Nephron (organoid): ENCODE results near the gene DUS2.

Source experiments
- H3K27ac Mint-ChIP-seq, 3 experiments: 2 replicates each; pipeline ENCODE4 v1.8.0; 2020; ENCODE audit warnings: mixed read lengths in 3 of 3, mild to moderate bottlenecking in 2 of 3, moderate library complexity in 1 of 3
- H3K27me3 Mint-ChIP-seq: 2 replicates; pipeline ENCODE4 v1.8.0; 2021; ENCODE audit warnings: low read depth, mild to moderate bottlenecking, moderate library complexity, mixed read lengths
- H3K36me3 Mint-ChIP-seq: 2 replicates; pipeline ENCODE4 v1.8.0; 2020; ENCODE audit warnings: low read depth, mixed read lengths
- H3K4me1 Mint-ChIP-seq: 2 replicates; pipeline ENCODE4 v1.8.0; 2020; ENCODE audit warnings: mixed read lengths
- H3K4me3 Mint-ChIP-seq, 3 experiments: 2 replicates each; pipeline ENCODE4 v1.8.0; 2020; ENCODE audit warnings: mild to moderate bottlenecking in 3 of 3, mixed read lengths in 3 of 3, moderate library complexity in 2 of 3
- H3K9me3 Mint-ChIP-seq: 2 replicates; pipeline ENCODE4 v1.8.0; 2020; ENCODE audit warnings: mixed read lengths
- CTCF ChIP-seq, 3 experiments: fragments of 200-600 bp; sonication (generic); IDR thresholded peaks; one replicate each; pipeline ENCODE4 v1.5.0; 2021; ENCODE audit warnings: antibody characterized with exemption in 3 of 3; ENCODE audit not compliant: unreplicated experiment in 3 of 3

The DUS2 gene

GRCh38 chr16:68074850-68075555, 51.9 kb downstream of the DUS2 start:
- no peaks in the 10 kb centered on the region for H3K27me3 Mint-ChIP-seq
- no peak for TF ChIP-seq CTCF (IDR thresholded peaks at IDR 0.05; ENCODE audit: unreplicated experiment in 3 of 3)
- H3K27ac Mint-ChIP-seq = no peak overlapping the region
- H3K36me3 Mint-ChIP-seq = peaks cover 55% of the 10 kb centered on the region
- peaks cover 32% of the 10 kb centered on the region for H3K4me1 Mint-ChIP-seq
- H3K4me3 Mint-ChIP-seq = no peak overlapping the region
- no peaks in the 10 kb centered on the region for H3K9me3 Mint-ChIP-seq

DNA sequence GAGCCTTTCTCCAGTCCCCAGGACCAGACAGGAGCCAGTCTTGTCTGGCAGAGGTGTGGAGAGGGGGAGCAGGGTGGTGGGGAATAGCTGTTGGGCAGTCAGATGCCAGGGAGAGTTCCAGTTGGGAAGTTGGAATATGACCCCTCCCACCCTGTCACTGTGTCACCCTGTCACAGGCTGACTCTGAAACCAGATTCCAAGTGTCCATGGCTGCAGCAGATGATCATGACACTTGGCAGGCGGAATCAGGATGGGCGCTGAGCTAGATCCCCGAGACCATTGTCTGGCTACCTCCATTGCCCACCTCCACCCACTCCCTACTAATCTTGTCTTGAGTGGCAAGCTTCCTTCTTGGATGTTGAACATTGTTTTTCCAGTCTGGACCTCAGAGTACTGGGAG, 52.9 kb downstream of the DUS2 start:
- Mint-ChIP-seq H3K4me3 (no peak overlapping the region), H3K27ac (no peak overlapping the region), H3K36me3 (peaks cover 49% of the 10 kb centered on the region), H3K9me3 (no peaks in the 10 kb centered on the region), H3K4me1 (peaks cover 23% of the 10 kb centered on the region), H3K27me3 (no peaks in the 10 kb centered on the region)
- TF ChIP-seq CTCF (IDR thresholded peaks at IDR 0.05; ENCODE audit: unreplicated experiment in 3 of 3) = no peak

GRCh38 chr16:68076560-68076959, 53.5 kb downstream of the DUS2 start:
- no peak overlapping the region for H3K27ac Mint-ChIP-seq
- no peaks in the 10 kb centered on the region for H3K9me3 Mint-ChIP-seq
- H3K27me3 Mint-ChIP-seq = no peaks in the 10 kb centered on the region
- peaks cover 19% of the 10 kb centered on the region for H3K4me1 Mint-ChIP-seq
- no peak for TF ChIP-seq CTCF (IDR thresholded peaks at IDR 0.05; ENCODE audit: unreplicated experiment in 3 of 3)
- no peak overlapping the region for H3K4me3 Mint-ChIP-seq
- H3K36me3 Mint-ChIP-seq = peaks cover 46% of the 10 kb centered on the region

DNA sequence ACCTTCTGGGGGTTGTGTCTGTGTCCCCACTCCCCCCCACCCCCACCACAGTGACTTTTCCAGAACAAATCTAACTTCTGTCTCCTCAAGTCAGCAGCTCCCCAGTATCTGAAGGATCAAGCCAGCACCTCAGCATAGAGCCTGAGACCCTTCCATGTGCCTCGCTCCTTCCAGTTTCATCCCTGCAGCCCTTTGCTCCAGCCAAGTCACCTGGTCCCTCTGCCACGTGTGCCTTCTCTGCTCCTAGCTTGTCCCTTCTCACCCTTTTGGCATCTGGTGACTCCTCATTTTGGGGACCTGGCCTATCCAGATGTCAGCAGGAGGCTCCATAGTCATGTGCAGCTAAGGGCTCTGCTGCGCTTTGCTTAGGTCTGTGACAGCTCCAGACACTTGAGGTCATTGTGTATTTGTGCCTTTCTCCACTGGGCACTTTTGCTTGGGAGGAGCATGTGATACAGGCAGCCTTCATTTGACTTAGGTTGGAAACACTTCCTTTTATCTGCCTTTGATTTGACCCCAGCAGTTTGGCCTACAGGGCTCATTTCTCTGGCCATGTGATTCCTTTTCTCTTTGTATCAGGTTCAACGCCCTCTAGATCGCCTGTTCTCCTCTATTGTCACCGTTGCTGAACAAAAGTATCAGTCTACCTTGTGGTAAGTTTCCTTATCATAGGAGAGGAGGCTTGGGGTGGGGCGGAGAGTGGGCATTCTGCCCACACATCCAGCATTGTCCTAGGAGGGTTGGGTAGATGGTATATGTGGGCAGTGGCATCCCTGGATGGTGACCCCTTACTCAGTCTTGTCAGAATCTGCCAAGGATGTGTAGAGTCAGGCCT, 55.0 kb downstream of the DUS2 start:
- Mint-ChIP-seq H3K9me3 (no peaks in the 10 kb centered on the region), H3K36me3 (peaks cover 40% of the 10 kb centered on the region), H3K27ac (no peak overlapping the region), H3K4me1 (peaks cover 21% of the 10 kb centered on the region), H3K27me3 (no peaks in the 10 kb centered on the region), H3K4me3 (no peak overlapping the region)
- no peak for TF ChIP-seq CTCF (IDR thresholded peaks at IDR 0.05; ENCODE audit: unreplicated experiment in 3 of 3)

- Mint-ChIP-seq H3K36me3 (peaks cover 37% of the 10 kb centered on the region), H3K9me3 (no peaks in the 10 kb centered on the region), H3K4me1 (peaks cover 28% of the 10 kb centered on the region), H3K27me3 (no peaks in the 10 kb centered on the region), H3K27ac (no peak overlapping the region), H3K4me3 (no peak overlapping the region)
- no peak for TF ChIP-seq CTCF (IDR thresholded peaks at IDR 0.05; ENCODE audit: unreplicated experiment in 3 of 3)
Observed at GRCh38 chr16:68078701-68079375, 55.8 kb downstream of the DUS2 start.
